HepG2 (cell line): Measurements from ENCODE around the gene OR4E1. TPM values are rescaled to one million over a fixed set of nuclear protein-coding genes. Genes with fewer than 3 reads are reported as not detected.

Source experiments
- ATAC-seq: fragments of 200-7000 bp; cut with Tn5 transposase; 3 replicates; pipeline ENCODE4 v1.9.1; 2020; ENCODE audit warnings: mild to moderate bottlenecking, moderate library complexity
- BruUV-seq: library from RNA; stranded (reverse); fragments of 400-500 nt; replicated peaks from 2 replicates; lab custom pipeline; 2021; lab: Mats Ljungman, UMichigan
- CTCF ChIA-PET: fragments of 300-600 bp; formaldehyde crosslinking; extraction: SDS; loops from one replicate; lab custom pipeline; 2021; ENCODE audit warnings: low total read pairs, inconsistent platforms, low intra/inter-chr PET ratio; lab: Yijun Ruan, JAX
- POLR2A ChIA-PET: fragments of 350-600 bp; sonication (Branson Sonifier 250); formaldehyde crosslinking; loops from one replicate; lab custom pipeline; 2020; ENCODE audit warnings: antibody characterized with exemption, inconsistent platforms; lab: Yijun Ruan, JAX
- DNase-seq: peaks from one replicate; pipeline ENCODE4 v3.0.0-alpha.2; 2015; ENCODE audit warnings: low spot score
- FAIRE-seq: peaks from 3 replicates; lab custom pipeline; 2011; peaks lifted over from hg19 to GRCh38; lab: Jason Lieb, UNC
- H2AFZ ChIP-seq: one replicate; pipeline ENCODE4 v1.6.1; 2011; ENCODE audit warnings: low read length, inconsistent platforms
- H3K27ac ChIP-seq: fragments of 300-600 bp; 3 replicates; pipeline ENCODE4 v1.8.0; 2011; ENCODE audit warnings: mixed run types, mild to moderate bottlenecking, mixed read lengths, low read length, inconsistent platforms; ENCODE audit not compliant: insufficient read depth; ENCODE audit errors: extremely low read length
- H3K27me3 ChIP-seq, 2 experiments: fragments of 200-600 bp in 1 of 2; 2 replicates in 1 of 2; 3 replicates in 1 of 2; pipeline versions ENCODE4 v1.6.0 to v1.8.0; 2011; ENCODE audit warnings: low read length in 2 of 2, mild to moderate bottlenecking in 2 of 2, moderate library complexity in 2 of 2, inconsistent platforms in 1 of 2; ENCODE audit not compliant: insufficient read depth in 2 of 2, control insufficient read depth in 1 of 2
- H3K36me3 ChIP-seq, 2 experiments: fragments of 200-600 bp in 1 of 2; replicated peaks in 1 of 2; 2 replicates in 1 of 2; 3 replicates in 1 of 2; pipeline versions ENCODE4 v1.5.1 to v1.8.0; 2011; ENCODE audit warnings: low read length in 2 of 2, inconsistent platforms in 1 of 2; ENCODE audit not compliant: insufficient read depth in 2 of 2, control insufficient read depth in 1 of 2
- H3K4me1 ChIP-seq: 2 replicates; pipeline ENCODE4 v1.5.1; 2012; ENCODE audit warnings: low read length, inconsistent platforms; ENCODE audit not compliant: insufficient read depth
- H3K4me2 ChIP-seq: 2 replicates; pipeline ENCODE4 v1.6.0; 2011; ENCODE audit warnings: low read depth, low read length, inconsistent platforms
- H3K4me3 ChIP-seq, 3 experiments: fragments of 200-600 bp in 1 of 3; sonication (generic), shearing (Covaris generic) in 1 of 3; replicated peaks in 1 of 3; 2 replicates each; pipeline ENCODE4 v1.5.1; 2011 to 2016; ENCODE audit warnings: low read length in 3 of 3, inconsistent platforms in 2 of 3, low read depth in 2 of 3, mild to moderate bottlenecking in 2 of 3, control low read depth in 1 of 3, mixed read lengths in 1 of 3; ENCODE audit not compliant: insufficient read depth in 1 of 3
- H3K79me2 ChIP-seq: one replicate; pipeline ENCODE4 v1.6.1; 2011; ENCODE audit warnings: low read length, inconsistent platforms; ENCODE audit not compliant: insufficient read depth
- H3K9ac ChIP-seq: 2 replicates; pipeline ENCODE4 v1.6.0; 2011; ENCODE audit warnings: mild to moderate bottlenecking, low read depth, low read length, inconsistent platforms; ENCODE audit not compliant: insufficient read depth
- H3K9me3 ChIP-seq: 2 replicates; pipeline ENCODE4 v1.5.1; 2012; ENCODE audit warnings: mild to moderate bottlenecking, low read length
- H4K20me1 ChIP-seq: 2 replicates; pipeline ENCODE4 v1.6.0; 2011; ENCODE audit warnings: inconsistent platforms, mild to moderate bottlenecking, low read length, moderate library complexity; ENCODE audit not compliant: insufficient read depth
- ARID3A ChIP-seq: IDR thresholded peaks from 2 replicates; pipeline ENCODE4 v1.6.1; 2012; ENCODE audit warnings: low read depth, low read length, improper control_type of control experiment
- ATF7 ChIP-seq, 2 experiments: fragments of 450-650 bp in 1 of 2; sonication (generic) in 1 of 2; formaldehyde crosslinking in 1 of 2; IDR thresholded peaks; 2 replicates each; pipeline versions ENCODE4 v1.4.0 to v1.6.1; 2016 to 2020; ENCODE audit warnings: antibody characterized with exemption in 1 of 2, mild to moderate bottlenecking in 1 of 2, missing genetic modification reagents in 1 of 2
- CEBPG ChIP-seq: IDR thresholded peaks from 2 replicates; pipeline ENCODE4 v1.6.1; 2016
- ELK4 ChIP-seq: sonication (generic); formaldehyde crosslinking; IDR thresholded peaks from 2 replicates; pipeline ENCODE4 v1.9.0; 2021; ENCODE audit warnings: missing genetic modification reagents, borderline replicate concordance
- FOXA3 ChIP-seq: IDR thresholded peaks from 2 replicates; pipeline ENCODE4 v1.6.1; 2016; ENCODE audit warnings: missing genetic modification reagents, missing compliant biosample characterization
- IKZF4 ChIP-seq: sonication (generic); formaldehyde crosslinking; IDR thresholded peaks from 2 replicates; pipeline ENCODE4 v1.5.1; 2020; ENCODE audit warnings: borderline replicate concordance, mild to moderate bottlenecking, low read depth, missing genetic modification reagents; ENCODE audit errors: not compliant biosample characterization
- KDM5A ChIP-seq: fragments of 200-600 bp; sonication (generic); IDR thresholded peaks from 2 replicates; pipeline ENCODE4 v1.7.0; 2018; ENCODE audit warnings: antibody characterized with exemption, mild to moderate bottlenecking, low read length, borderline replicate concordance
- KMT2A ChIP-seq: sonication (generic); formaldehyde crosslinking; IDR thresholded peaks from 2 replicates; pipeline ENCODE4 v1.4.0; 2020; ENCODE audit warnings: missing genetic modification reagents
- PRDM15 ChIP-seq: sonication (generic); formaldehyde crosslinking; IDR thresholded peaks from 2 replicates; pipeline ENCODE4 v1.4.0; 2020; ENCODE audit warnings: missing genetic modification reagents
- SMARCC2 ChIP-seq: fragments of 450-650 bp; IDR thresholded peaks from 2 replicates; pipeline ENCODE4 v1.6.1; 2017; ENCODE audit warnings: antibody characterized with exemption, mild to moderate bottlenecking
- SP140L ChIP-seq: sonication (generic); formaldehyde crosslinking; IDR thresholded peaks from 2 replicates; pipeline ENCODE4 v1.4.0; 2020; ENCODE audit warnings: missing genetic modification reagents, borderline replicate concordance
- TEF ChIP-seq: sonication (generic); formaldehyde crosslinking; IDR thresholded peaks from 2 replicates; pipeline ENCODE4 v1.5.0; 2020; ENCODE audit warnings: missing genetic modification reagents
- WGBS: methylation state at CpG from one replicate; pipeline ENCODE4 v1.1.6; 2017; ENCODE audit warnings: low lambda C conversion rate; 5-methylcytosine and 5-hydroxymethylcytosine counted together
- in situ Hi-C: cut with HindIII; loops from 2 replicates; pipeline ENCODE4 v1.10.0; 2017; ENCODE audit warnings: low pct_unique_long_range_greater_than_20kb; ENCODE audit not compliant: extremely low pct_ligation_motif_present
- intact Hi-C: fragments of 100-400 bp; cut with micrococcal nuclease; formaldehyde crosslinking; loops from one replicate; pipeline ENCODE4 v1.10.0; 2022; ENCODE audit not compliant: unreplicated experiment
- polyA plus RNA-seq, 8 experiments: library from polyadenylated mRNA; depleted of rRNA in 3 of 8; stranded (reverse) in 7 of 8; unstranded in 1 of 8; fragments of >200 nt; fragmentation: Illumina TruSeq in 4 of 8; extraction: Trizol in 4 of 8; gene quantifications; 2 replicates each; pipeline versions ENCODE4 v1.2.1 to v1.2.3, GENCODE V29; 2011 to 2016; ENCODE audit warnings: low read depth in 4 of 8, missing spikeins in 1 of 8, mixed read lengths in 1 of 8; ENCODE audit not compliant: insufficient read depth in 1 of 8
- total RNA-seq, 5 experiments: library from RNA; depleted of rRNA; stranded (reverse); fragments of >200 nt; fragmentation: Illumina TruSeq; extraction: Trizol; gene quantifications; 2 replicates each; pipeline ENCODE4 v1.2.3, GENCODE V29; 2016; ENCODE audit warnings: low read depth in 1 of 5

Gene OR4E1
- total and polyA plus RNA-seq, 2 of the 13 experiments (the other 11 are each of a cell fraction or from before 2014, with no cell fraction given), result not detected

- H3K27ac ChIP-seq, result no peak overlapping the region
- 14% methylated on average over 3 of the region's 3 CpGs for WGBS
- BruUV-seq, result no TSS peak
- no peaks in the 10 kb centered on the region; a peak in 1 of 5 replicates for H3K27me3 ChIP-seq
- FAIRE-seq, result peak; percentile 42
- peak; percentile 91 for ATAC-seq
- no peaks in the 10 kb centered on the region for H4K20me1 ChIP-seq
- no peaks in the 10 kb centered on the region for H3K4me1 ChIP-seq
- H2AFZ ChIP-seq, result no peak overlapping the region
- ChIA-PET CTCF (interaction anchor here (1.4 kb wide), 1 partner anchor 24 kb away, joined by 3 read pairs; no protein-coding TSS in a partner anchor), POLR2A (no interaction called here)
- no peak overlapping the region for H3K9ac ChIP-seq
- intact Hi-C loops, result loop anchor here (2.0 kb wide), 1 partner anchor 71 kb away; no protein-coding TSS in a partner anchor
- no peaks in the 10 kb centered on the region for H3K9me3 ChIP-seq
- DNase-seq, result peak; percentile 66
- in situ Hi-C loops, result loop anchor here (25.0 kb wide), 1 partner anchor 99 kb away; no protein-coding TSS in a partner anchor
- H3K36me3 ChIP-seq, result no peaks in the 10 kb centered on the region
- H3K79me2 ChIP-seq, result no peaks in the 10 kb centered on the region
- no peak overlapping the region for H3K4me3 ChIP-seq
- no peak overlapping the region for H3K4me2 ChIP-seq
- TF ChIP-seq FOXA3 (peak; percentile 62), KMT2A (CRISPR knock-in tag) (no peak), ATF7 (IDR thresholded peaks at IDR 0.05) (no peak), ATF7 (CRISPR knock-in tag; IDR thresholded peaks at IDR 0.05) (no peak), TEF (peak; percentile 94), IKZF4 (no peak), CEBPG (CRISPR knock-in tag) (peak; percentile 74), ARID3A (0 out of 2 replicates have a peak, but pooled peaks have one; percentile 55), SP140L (CRISPR knock-in tag) (no peak), SMARCC2 (no peak), ELK4 (CRISPR knock-in tag) (no peak), PRDM15 (CRISPR knock-in tag) (no peak), KDM5A (no peak)
Measured at GRCh38 chr14:21711360-21711961, 37.8 kb upstream of the OR4E1 start.
